Coronary artery (tissue), 2 donors: ENCODE data around the gene CCDC148.

ENCODE experiments used
- DNase-seq: peaks from one replicate; pipeline ENCODE4 v3.0.0-alpha.2; 2017; ENCODE audit warnings: low spot score
- H3K27ac ChIP-seq, 2 donors: fragments of 200-600 bp; sonication (generic); one replicate each; pipeline ENCODE4 v1.5.1; 2016 to 2019
- H3K4me3 ChIP-seq: fragments of 200-600 bp; sonication (generic); 2 replicates; pipeline ENCODE4 v1.5.1; 2016; ENCODE audit warnings: mild to moderate bottlenecking, moderate library complexity
- TF ChIP-seq, protein P1 (sequence below): fragments of 200-600 bp; sonication (generic); IDR thresholded peaks from one replicate; pipeline ENCODE4 v1.5.1; 2019; ENCODE audit warnings: antibody characterized with exemption

CCDC148 gene

DNA sequence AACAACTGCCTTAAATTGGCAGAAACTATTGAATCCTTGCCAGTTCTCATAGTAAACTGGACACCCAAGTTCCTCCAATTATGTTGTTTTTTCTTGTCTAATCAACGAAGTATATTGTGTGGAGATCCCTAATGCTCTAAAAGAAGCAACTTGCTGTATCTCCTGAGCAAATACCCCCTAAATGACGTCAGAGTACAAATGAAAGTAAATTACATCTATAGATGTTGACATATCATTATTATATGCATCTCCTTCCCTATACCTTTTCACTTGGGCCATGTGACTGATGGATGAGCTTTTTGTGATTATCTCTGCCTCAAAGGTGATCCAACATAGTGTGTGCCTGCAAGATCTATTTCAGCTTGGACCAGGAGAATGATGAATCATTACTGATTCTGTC is 159.4 kb downstream of the CCDC148 start:
- TF ChIP-seq, protein P1, sequence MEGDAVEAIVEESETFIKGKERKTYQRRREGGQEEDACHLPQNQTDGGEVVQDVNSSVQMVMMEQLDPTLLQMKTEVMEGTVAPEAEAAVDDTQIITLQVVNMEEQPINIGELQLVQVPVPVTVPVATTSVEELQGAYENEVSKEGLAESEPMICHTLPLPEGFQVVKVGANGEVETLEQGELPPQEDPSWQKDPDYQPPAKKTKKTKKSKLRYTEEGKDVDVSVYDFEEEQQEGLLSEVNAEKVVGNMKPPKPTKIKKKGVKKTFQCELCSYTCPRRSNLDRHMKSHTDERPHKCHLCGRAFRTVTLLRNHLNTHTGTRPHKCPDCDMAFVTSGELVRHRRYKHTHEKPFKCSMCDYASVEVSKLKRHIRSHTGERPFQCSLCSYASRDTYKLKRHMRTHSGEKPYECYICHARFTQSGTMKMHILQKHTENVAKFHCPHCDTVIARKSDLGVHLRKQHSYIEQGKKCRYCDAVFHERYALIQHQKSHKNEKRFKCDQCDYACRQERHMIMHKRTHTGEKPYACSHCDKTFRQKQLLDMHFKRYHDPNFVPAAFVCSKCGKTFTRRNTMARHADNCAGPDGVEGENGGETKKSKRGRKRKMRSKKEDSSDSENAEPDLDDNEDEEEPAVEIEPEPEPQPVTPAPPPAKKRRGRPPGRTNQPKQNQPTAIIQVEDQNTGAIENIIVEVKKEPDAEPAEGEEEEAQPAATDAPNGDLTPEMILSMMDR: no peak
- Histone ChIP-seq H3K27ac (no peak overlapping the region), H3K4me3 (no peak overlapping the region)
- no peak for DNase-seq

DNA sequence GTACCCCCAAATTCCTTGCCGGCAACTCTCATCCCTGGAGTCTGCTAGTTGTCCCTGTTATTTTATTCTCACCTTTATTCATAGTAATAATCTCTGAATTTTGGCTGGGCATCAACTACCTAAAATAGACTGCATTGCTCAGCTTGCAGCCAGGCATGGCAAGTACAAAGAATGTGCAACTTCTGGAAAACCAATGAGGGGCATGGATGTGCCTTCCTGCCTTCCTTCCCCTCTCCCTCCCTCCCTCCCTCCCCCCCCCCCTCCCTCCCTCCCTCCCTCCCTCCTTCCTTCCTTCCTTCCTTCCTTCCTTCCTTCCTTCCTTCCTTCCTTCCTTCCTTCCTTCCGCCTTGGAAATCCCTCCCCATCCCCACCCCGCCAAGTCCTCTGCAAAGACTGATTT is 162.8 kb downstream of the CCDC148 start:
- TF ChIP-seq, protein P1: no peak
- no peak overlapping the region for H3K4me3 ChIP-seq
- DNase-seq: no peak
- no peak overlapping the region for H3K27ac ChIP-seq

DNA sequence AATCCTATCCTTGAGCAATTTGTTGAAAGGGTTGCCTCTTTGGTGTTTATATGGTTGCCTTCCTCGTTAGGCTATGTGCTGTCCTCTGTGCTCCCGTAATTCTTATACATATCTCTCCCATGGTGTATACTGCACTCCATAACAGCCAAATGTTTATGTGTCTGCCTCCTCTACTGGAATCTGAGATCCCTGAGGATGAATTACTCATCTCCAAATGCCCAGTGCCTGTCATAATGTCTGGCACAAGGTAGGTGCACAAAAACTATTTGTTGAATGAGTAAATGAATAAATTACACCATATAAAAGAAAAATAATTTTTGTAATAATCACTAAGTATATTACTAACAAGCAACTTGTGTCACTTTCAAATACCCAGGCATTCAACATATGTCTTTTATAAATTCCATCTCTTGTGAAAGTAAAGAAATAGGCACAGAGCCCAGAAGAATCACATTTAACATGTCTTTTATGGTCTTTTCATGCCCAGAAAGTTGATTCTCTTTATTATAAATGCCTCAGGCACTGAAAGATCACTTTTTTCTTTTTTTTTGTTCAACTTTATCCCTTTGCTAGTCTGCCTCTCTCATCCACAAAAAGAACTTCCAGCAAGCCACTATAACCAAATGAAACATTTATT is 164.9 kb downstream of the CCDC148 start:
- DNase-seq: no peak
- Histone ChIP-seq H3K27ac (no peak overlapping the region), H3K4me3 (no peak overlapping the region)
- TF ChIP-seq, protein P1: no peak

DNA sequence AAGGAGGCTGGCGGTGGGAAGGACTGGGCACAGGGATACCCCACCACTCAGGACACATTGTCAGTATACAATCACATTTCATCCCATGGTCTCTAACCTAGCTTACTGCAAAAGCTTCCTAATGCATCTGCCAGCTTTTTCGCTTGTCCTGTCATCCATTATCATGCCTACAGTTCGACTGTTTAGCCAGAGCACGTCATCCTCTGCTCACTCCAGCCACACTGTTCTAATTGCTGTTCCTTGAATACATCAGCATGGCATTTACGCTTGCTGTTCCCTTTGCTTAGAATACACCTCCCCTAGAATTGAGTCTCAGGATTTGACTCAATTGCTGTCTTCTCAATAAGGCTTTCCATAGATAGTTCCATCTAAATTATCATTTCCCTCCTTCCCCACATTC is 166.3 kb downstream of the CCDC148 start:
- no peak overlapping the region for H3K4me3 ChIP-seq
- TF ChIP-seq, protein P1: no peak
- H3K27ac ChIP-seq: no peak overlapping the region
- DNase-seq: no peak

DNA sequence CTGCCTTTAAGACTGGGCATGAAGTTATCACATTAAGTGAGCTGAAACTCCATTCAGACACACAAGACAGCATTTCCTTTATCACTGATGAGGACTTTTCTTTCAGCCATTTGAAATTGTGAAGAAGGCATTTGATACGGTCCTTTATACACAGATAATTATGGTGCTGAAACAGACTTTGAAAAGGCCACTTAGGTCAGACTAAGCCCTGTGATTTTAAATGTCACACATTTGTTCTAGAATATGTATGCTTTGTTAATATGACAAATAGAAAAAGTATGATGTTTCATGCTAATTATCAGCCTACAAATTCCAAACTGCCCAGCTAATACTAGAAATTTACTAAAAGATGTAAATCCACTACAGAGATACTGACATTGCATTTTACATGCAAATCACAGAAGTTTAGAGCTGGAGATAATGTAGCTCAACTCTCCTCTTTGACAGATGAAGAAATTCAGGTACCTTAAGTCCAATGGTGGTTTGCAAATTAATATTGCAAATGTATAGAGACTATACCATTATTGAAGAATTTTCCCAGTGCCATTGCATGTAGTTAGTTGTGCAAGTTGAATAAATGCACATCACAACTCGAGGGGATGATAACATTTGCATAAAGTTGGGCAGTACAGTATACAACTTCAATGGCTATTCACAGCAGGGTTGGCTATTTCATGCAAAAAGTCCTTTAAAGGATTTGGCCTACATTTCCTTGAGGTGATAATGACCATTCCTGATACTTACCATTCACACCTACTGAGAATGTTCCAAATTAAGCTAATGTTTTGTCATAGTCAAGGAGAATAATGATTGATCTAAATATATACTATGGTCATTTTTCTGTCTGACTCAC is 179.7 kb downstream of the CCDC148 start:
- no peak overlapping the region for H3K4me3 ChIP-seq
- no peak for DNase-seq
- TF ChIP-seq, protein P1: no peak
- H3K27ac ChIP-seq: no peak overlapping the region

DNA sequence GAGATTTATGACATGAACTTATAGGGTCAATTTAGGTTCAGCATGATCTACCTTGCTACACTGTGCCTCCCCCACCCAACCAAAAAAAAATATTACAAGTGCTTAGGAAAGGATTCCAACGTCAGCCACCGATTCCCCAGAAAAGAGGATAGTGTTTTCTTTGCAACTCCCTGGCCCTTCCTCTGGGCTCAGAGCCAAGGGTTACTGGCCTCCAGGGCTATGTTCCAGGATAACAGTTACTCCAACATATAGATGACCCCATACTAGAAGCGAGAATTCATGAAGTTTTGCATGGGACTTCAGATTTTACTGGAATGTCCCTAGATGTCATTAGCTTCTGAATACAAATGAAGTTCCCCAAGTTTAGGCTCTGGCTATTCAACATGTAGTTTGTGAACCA is 182.8 kb downstream of the CCDC148 start:
- Histone ChIP-seq H3K4me3 (no peak overlapping the region), H3K27ac (no peak overlapping the region)
- no peak for DNase-seq
- TF ChIP-seq, protein P1: no peak

DNA sequence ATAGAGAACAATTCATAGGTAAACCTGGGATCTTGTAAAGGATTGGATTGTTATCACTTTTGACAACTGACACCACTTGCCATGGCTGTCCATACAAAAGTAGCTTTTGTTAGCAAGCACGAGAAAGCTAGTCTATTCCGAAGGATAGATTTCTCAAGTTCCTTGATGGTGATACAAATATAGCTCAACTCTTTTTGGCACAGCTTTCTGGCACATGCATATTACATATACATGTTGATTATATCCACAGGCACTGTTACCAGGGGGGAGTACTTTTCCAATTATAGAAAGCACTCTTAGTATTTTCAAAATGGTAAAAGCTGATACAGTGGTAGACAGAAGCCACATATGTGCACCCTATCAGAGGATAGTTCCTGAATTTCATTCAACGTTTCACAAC is 186.0 kb downstream of the CCDC148 start:
- H3K4me3 ChIP-seq: no peak overlapping the region
- no peak for DNase-seq
- TF ChIP-seq, protein P1: no peak
- H3K27ac ChIP-seq: no peak overlapping the region
